Dermis microvascular lymphatic vessel endothelial cell (primary cell): ENCODE data around the gene COP1. TPM values are rescaled to one million over a fixed set of nuclear protein-coding genes. Genes with fewer than 3 reads are reported as not detected.
"Not testable (repeated sequence)": the region's sequence is repeated elsewhere in the genome, so short reads cannot be mapped to it uniquely, and the experiment has no call there.

ENCODE experiments used
- DNase-seq, 2 donors: peaks; one replicate each; pipeline versions ENCODE4 v3.0.0 to v3.0.0-alpha.2; 2010; ENCODE audit warnings: low read depth in 2 of 2
- total RNA-seq: library from RNA; depleted of rRNA; stranded (reverse); fragments of >200 nt; gene quantifications from 2 replicates; pipeline ENCODE4 v1.2.1, GENCODE V29; 2014

Gene COP1
- total RNA-seq, 1 donor from 2014 or later: 44.2 TPM

GRCh38 chr1:176134666-176135065, 72.4 kb downstream of the COP1 start:
- DNase-seq: no peak

GRCh38 chr1:176122282-176122681, 84.8 kb downstream of the COP1 start:
- DNase-seq: no peak

- DNase-seq: peak; percentile 15 to 37
These were observed 87.5 kb downstream of the COP1 start for GRCh38 chr1:176119549-176119948.

GRCh38 chr1:176118985-176119384, 88.1 kb downstream of the COP1 start:
- no peak for DNase-seq

- DNase-seq: no peak
These were observed 95.3 kb downstream of the COP1 start for GRCh38 chr1:176111835-176112234.

GRCh38 chr1:176110203-176110602, 96.9 kb downstream of the COP1 start:
- no peak for DNase-seq

- DNase-seq: no peak
These were observed 104.2 kb downstream of the COP1 start for GRCh38 chr1:176102768-176103350.

GRCh38 chr1:176101951-176102642, 105.0 kb downstream of the COP1 start:
- DNase-seq: peak in 1 of 2 donors; percentile 2

- DNase-seq: no peak
These were observed 108.5 kb downstream of the COP1 start for GRCh38 chr1:176098560-176098959.

- no peak for DNase-seq
These were observed 111.1 kb downstream of the COP1 start for GRCh38 chr1:176096015-176096414.

- no peak for DNase-seq
These were observed 116.3 kb downstream of the COP1 start for GRCh38 chr1:176090766-176091165.

- DNase-seq: not testable (repeated sequence)
These were observed 119.3 kb downstream of the COP1 start for GRCh38 chr1:176087746-176088145.

GRCh38 chr1:176073524-176074157, 133.4 kb downstream of the COP1 start:
- peak; percentile 71 to 83 for DNase-seq

- DNase-seq: no peak
These were observed 138.2 kb downstream of the COP1 start for GRCh38 chr1:176068901-176069300.

- no peak for DNase-seq
These were observed 138.8 kb downstream of the COP1 start for GRCh38 chr1:176068256-176068655.

GRCh38 chr1:176066709-176067108, 140.4 kb downstream of the COP1 start:
- DNase-seq: no peak

GRCh38 chr1:176058686-176059085, 148.4 kb downstream of the COP1 start:
- DNase-seq: no peak

GRCh38 chr1:176056312-176056711, 150.8 kb downstream of the COP1 start:
- DNase-seq: no peak

- no peak for DNase-seq
These were observed 151.7 kb downstream of the COP1 start for GRCh38 chr1:176055398-176055797.

GRCh38 chr1:176051902-176052518, 155.1 kb downstream of the COP1 start:
- no peak for DNase-seq

GRCh38 chr1:176051402-176051801, 155.7 kb downstream of the COP1 start:
- no peak for DNase-seq

- no peak for DNase-seq
These were observed 157.5 kb downstream of the COP1 start for GRCh38 chr1:176049582-176049981.
